ENCODE data around the gene SPINT3.

Gene SPINT3

GRCh38 chr20:45467172-45467571 is 48.2 kb downstream of the SPINT3 start:
- Histone ChIP-seq H3K4me3 (no peak overlapping the region), H3K27ac (no peak overlapping the region), H3K4me2 (no peak overlapping the region), H3K4me1 (peaks cover 14 to 29% (median 21%) of the 10 kb centered on the region in 10 experiments), H3K9ac (no peak overlapping the region), H4K20me1 (no peaks in the 10 kb centered on the region), H3K36me3 (no peaks in the 10 kb centered on the region), H3K27me3 (peaks cover 18 to 34% (median 29%) of the 10 kb centered on the region in 11 experiments), H3K9me3 (replicated peaks in 1 of 11) (no peaks in the 10 kb centered on the region)
- TF ChIP-seq Cebpa-rat (IDR thresholded peaks at IDR 0.05), result no peak

GRCh38 chr20:45465491-45466266 is 49.7 kb downstream of the SPINT3 start:
- H3K4me3 ChIP-seq, result no peak overlapping the region
- H3K9me3 ChIP-seq (replicated peaks in 1 of 11), result no peaks in the 10 kb centered on the region
- H3K9ac ChIP-seq, result no peak overlapping the region
- H3K36me3 ChIP-seq, result no peaks in the 10 kb centered on the region
- peak overlapping the region in 4 of 11 experiments; percentile 3 to 61 (median 21); a peak in 5 of 22 replicates for H3K4me2 ChIP-seq
- peak overlapping the region in 1 of 11 experiments; percentile 10; a peak in 1 of 22 replicates for H3K27ac ChIP-seq
- no peak for TF ChIP-seq Cebpa-rat (IDR thresholded peaks at IDR 0.05)
- peaks cover 16 to 23% (median 21%) of the 10 kb centered on the region in 11 experiments for H3K27me3 ChIP-seq
- H3K4me1 ChIP-seq, result peaks cover 11 to 23% (median 15%) of the 10 kb centered on the region in 10 experiments
- no peaks in the 10 kb centered on the region for H4K20me1 ChIP-seq

DNA sequence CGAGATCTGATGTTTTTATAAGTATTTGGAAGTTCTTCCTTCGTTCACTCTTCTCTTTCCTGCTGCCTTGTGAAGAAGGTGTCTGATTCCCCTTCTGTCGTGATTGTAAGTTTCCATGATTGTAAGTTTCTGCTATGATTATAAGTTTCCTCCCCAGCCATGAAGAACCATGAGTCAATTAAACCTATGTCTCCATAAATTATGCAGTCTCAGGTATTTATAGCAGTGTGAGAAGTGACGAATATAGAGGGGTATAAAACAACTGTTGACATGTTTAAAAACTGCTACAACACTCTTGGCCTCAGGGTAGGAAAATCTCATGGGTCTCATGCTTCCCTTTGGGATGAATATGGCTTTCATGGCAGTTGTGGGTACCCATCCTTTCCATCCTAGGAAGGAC is 51.7 kb downstream of the SPINT3 start:
- Histone ChIP-seq H3K4me1 (peaks cover 0 to 13% (median 6%) of the 10 kb centered on the region in 10 experiments; a peak in 8 of 20 replicates), H3K9me3 (replicated peaks in 1 of 11) (no peaks in the 10 kb centered on the region), H3K27ac (no peak overlapping the region), H4K20me1 (no peaks in the 10 kb centered on the region), H3K27me3 (peaks cover 0 to 3% (median under 1%) of the 10 kb centered on the region in 11 experiments; a peak in 8 of 22 replicates), H3K9ac (no peak overlapping the region), H3K4me2 (no peak overlapping the region), H3K4me3 (no peak overlapping the region), H3K36me3 (no peaks in the 10 kb centered on the region)
- TF ChIP-seq Cebpa-rat (IDR thresholded peaks at IDR 0.05), result no peak

- H3K27ac ChIP-seq, result no peak overlapping the region
- no peaks in the 10 kb centered on the region for H3K9me3 ChIP-seq (replicated peaks in 1 of 11)
- TF ChIP-seq Cebpa-rat (IDR thresholded peaks at IDR 0.05), result no peak
- no peaks in the 10 kb centered on the region for H3K36me3 ChIP-seq
- H3K9ac ChIP-seq, result no peak overlapping the region
- no peak overlapping the region for H3K4me2 ChIP-seq
- H3K4me3 ChIP-seq, result no peak overlapping the region
- no peaks in the 10 kb centered on the region for H4K20me1 ChIP-seq
- H3K4me1 ChIP-seq, result peaks cover 0 to 14% (median 9%) of the 10 kb centered on the region in 10 experiments; a peak in 8 of 20 replicates
- no peaks in the 10 kb centered on the region for H3K27me3 ChIP-seq
These were observed 52.5 kb downstream of the SPINT3 start for GRCh38 chr20:45462711-45463509.
